Measurements from ENCODE around the gene ZNF44. TPM values are rescaled to one million over a fixed set of nuclear protein-coding genes. Genes with fewer than 3 reads are reported as not detected.

The ZNF44 gene
- total and polyA plus RNA-seq, 2 of the 13 experiments (the other 11 are each of a cell fraction or from before 2014, with no cell fraction given), result 6.9 to 15.7 TPM

DNA sequence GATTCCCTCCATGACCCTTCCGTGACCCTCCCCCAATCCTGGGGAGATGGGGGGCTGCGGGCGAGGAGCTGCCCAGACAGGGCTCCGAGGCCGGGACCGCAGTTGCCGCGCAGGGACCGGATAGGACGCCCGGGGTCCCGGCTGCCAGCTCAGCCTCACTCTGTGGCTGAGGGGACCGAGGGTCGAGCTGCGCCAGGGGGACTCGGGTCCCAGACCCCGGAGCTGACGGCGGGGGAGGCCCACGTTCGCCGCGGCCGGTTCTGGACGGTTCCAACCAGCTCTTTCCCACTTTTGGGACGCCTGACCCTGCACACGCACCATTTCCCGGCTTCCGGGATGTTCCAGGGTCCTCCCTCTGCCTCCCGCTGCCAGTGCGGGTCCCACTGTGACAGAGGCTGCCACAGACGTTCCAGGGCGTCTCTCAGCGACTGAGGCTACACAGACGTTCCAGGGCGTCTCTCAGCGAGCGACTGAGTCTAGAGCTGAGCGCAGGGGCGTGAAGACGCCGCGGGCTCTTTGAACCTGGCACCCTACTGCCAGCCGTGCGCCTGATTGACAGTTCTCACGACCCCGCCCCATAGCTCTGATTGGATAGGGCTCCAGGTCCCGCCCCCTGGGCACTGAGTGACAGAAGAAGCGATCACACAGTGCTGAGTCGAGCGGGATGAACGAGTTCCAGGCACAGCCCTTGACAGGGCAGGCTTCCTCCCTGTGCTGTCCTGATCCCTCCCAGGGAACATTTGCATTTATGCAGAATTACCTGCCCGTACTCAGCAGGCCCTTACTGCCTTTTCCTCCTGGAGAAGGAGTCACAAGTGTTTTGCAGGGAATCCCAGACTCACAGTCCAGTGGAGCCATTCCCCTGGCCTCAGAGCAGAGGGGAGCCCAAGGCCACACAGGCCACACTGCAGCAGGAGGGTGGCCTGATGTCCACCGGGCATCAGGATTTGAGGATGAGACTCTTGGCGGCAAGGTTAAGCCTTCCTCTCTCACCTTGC lies 38.8 kb upstream of the ZNF44 start, which contains the start of gene ZNF563 (continued):
- TF ChIP-seq, protein P1, sequence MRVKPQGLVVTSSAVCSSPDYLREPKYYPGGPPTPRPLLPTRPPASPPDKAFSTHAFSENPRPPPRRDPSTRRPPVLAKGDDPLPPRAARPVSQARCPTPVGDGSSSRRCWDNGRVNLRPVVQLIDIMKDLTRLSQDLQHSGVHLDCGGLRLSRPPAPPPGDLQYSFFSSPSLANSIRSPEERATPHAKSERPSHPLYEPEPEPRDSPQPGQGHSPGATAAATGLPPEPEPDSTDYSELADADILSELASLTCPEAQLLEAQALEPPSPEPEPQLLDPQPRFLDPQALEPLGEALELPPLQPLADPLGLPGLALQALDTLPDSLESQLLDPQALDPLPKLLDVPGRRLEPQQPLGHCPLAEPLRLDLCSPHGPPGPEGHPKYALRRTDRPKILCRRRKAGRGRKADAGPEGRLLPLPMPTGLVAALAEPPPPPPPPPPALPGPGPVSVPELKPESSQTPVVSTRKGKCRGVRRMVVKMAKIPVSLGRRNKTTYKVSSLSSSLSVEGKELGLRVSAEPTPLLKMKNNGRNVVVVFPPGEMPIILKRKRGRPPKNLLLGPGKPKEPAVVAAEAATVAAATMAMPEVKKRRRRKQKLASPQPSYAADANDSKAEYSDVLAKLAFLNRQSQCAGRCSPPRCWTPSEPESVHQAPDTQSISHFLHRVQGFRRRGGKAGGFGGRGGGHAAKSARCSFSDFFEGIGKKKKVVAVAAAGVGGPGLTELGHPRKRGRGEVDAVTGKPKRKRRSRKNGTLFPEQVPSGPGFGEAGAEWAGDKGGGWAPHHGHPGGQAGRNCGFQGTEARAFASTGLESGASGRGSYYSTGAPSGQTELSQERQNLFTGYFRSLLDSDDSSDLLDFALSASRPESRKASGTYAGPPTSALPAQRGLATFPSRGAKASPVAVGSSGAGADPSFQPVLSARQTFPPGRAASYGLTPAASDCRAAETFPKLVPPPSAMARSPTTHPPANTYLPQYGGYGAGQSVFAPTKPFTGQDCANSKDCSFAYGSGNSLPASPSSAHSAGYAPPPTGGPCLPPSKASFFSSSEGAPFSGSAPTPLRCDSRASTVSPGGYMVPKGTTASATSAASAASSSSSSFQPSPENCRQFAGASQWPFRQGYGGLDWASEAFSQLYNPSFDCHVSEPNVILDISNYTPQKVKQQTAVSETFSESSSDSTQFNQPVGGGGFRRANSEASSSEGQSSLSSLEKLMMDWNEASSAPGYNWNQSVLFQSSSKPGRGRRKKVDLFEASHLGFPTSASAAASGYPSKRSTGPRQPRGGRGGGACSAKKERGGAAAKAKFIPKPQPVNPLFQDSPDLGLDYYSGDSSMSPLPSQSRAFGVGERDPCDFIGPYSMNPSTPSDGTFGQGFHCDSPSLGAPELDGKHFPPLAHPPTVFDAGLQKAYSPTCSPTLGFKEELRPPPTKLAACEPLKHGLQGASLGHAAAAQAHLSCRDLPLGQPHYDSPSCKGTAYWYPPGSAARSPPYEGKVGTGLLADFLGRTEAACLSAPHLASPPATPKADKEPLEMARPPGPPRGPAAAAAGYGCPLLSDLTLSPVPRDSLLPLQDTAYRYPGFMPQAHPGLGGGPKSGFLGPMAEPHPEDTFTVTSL (CRISPR knock-in tag; IDR thresholded peaks at IDR 0.05; ENCODE audit: borderline replicate concordance), result peak; percentile 46; the same call in 1 of the 2 replicates
- TF ChIP-seq BRD4 (CRISPR knock-in tag; IDR thresholded peaks at IDR 0.05) (no peak), SMYD3 (CRISPR knock-in tag; IDR thresholded peaks at IDR 0.05) (no peak), ZNF556 (CRISPR knock-in tag; IDR thresholded peaks at IDR 0.05; ENCODE audit: borderline replicate concordance) (no peak), ZNF263 (CRISPR knock-in tag; IDR thresholded peaks at IDR 0.05) (0 out of 2 replicates have a peak, but pooled peaks have one; percentile 39), ZNF12 (CRISPR knock-in tag; IDR thresholded peaks at IDR 0.05) (0 out of 2 replicates have a peak, but pooled peaks have one; percentile 13), GTF3A (CRISPR knock-in tag; conservative IDR thresholded peaks at IDR 0.05) (no peak), ZNF510 (CRISPR knock-in tag; IDR thresholded peaks at IDR 0.05; ENCODE audit: low read depth) (no peak), ZNF775 (CRISPR knock-in tag; IDR thresholded peaks at IDR 0.05; ENCODE audit: borderline replicate concordance) (no peak), MYNN (CRISPR knock-in tag; IDR thresholded peaks at IDR 0.05; ENCODE audit: low read depth) (no peak), ZNF850 (CRISPR knock-in tag; conservative IDR thresholded peaks at IDR 0.05) (no peak), ADNP (CRISPR knock-in tag; IDR thresholded peaks at IDR 0.05) (no peak), POLR2AphosphoS2 (IDR thresholded peaks at IDR 0.05; ENCODE audit: low read depth, low read length) (no peak; the same call in 1 of the 2 replicates), NR2F6 (IDR thresholded peaks at IDR 0.05) (no peak), NR2F6 (CRISPR knock-in tag; IDR thresholded peaks at IDR 0.05) (no peak), U2AF1 (optimal IDR thresholded peaks at IDR 0.05; ENCODE audit: low read depth, low read length) (no peak), RBAK (CRISPR knock-in tag; IDR thresholded peaks at IDR 0.05) (no peak), GTF2F1 (IDR thresholded peaks at IDR 0.05; ENCODE audit: low read length) (0 out of 2 replicates have a peak, but pooled peaks have one; percentile 54), SMARCC2 (IDR thresholded peaks at IDR 0.05) (no peak)
- TF ChIP-seq, protein P2, sequence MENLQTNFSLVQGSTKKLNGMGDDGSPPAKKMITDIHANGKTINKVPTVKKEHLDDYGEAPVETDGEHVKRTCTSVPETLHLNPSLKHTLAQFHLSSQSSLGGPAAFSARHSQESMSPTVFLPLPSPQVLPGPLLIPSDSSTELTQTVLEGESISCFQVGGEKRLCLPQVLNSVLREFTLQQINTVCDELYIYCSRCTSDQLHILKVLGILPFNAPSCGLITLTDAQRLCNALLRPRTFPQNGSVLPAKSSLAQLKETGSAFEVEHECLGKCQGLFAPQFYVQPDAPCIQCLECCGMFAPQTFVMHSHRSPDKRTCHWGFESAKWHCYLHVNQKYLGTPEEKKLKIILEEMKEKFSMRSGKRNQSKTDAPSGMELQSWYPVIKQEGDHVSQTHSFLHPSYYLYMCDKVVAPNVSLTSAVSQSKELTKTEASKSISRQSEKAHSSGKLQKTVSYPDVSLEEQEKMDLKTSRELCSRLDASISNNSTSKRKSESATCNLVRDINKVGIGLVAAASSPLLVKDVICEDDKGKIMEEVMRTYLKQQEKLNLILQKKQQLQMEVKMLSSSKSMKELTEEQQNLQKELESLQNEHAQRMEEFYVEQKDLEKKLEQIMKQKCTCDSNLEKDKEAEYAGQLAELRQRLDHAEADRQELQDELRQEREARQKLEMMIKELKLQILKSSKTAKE (CRISPR knock-in tag; IDR thresholded peaks at IDR 0.05; ENCODE audit: borderline replicate concordance), result peak; percentile 61; the same call in 1 of the 2 replicates
- TF ChIP-seq, protein P3, sequence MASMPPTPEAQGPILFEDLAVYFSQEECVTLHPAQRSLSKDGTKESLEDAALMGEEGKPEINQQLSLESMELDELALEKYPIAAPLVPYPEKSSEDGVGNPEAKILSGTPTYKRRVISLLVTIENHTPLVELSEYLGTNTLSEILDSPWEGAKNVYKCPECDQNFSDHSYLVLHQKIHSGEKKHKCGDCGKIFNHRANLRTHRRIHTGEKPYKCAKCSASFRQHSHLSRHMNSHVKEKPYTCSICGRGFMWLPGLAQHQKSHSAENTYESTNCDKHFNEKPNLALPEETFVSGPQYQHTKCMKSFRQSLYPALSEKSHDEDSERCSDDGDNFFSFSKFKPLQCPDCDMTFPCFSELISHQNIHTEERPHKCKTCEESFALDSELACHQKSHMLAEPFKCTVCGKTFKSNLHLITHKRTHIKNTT (CRISPR knock-in tag; IDR thresholded peaks at IDR 0.05), result no peak

Measured in HepG2 (cell line).